ENCODE results near the gene THY1.
A peak's percentile ranks its signal among the peaks of the same experiment; 100 is the strongest.
"Not testable (repeated sequence)": the region's sequence is repeated elsewhere in the genome, so short reads cannot be mapped to it uniquely, and the experiment has no call there.

The THY1 gene

GRCh38 chr11:119382513-119382912 lies 40.5 kb downstream of the THY1 start:
- not testable (repeated sequence) for DNase-seq (ENCODE audit: low spot score)

- DNase-seq (ENCODE audit: low spot score) = no peak
Observed at GRCh38 chr11:119382101-119382500, 40.9 kb downstream of the THY1 start.

- peak; percentile 87 for DNase-seq (ENCODE audit: low spot score)
Observed at GRCh38 chr11:119381181-119381988, 41.6 kb downstream of the THY1 start, which contains the start of gene USP2. USP2 (minus strand) TSS chr11:119381690; CDS start chr11:119373480, 8,210 bp downstream.

- DNase-seq (ENCODE audit: low spot score) = no peak
Observed at GRCh38 chr11:119380827-119381180, 42.2 kb downstream of the THY1 start.

GRCh38 chr11:119380160-119380826 lies 42.7 kb downstream of the THY1 start:
- no peak for DNase-seq (ENCODE audit: low spot score)

- no peak for DNase-seq (ENCODE audit: low spot score)
Observed at GRCh38 chr11:119378851-119379465, 44.0 kb downstream of the THY1 start.

GRCh38 chr11:119377961-119378667 lies 44.9 kb downstream of the THY1 start:
- no peak for DNase-seq (ENCODE audit: low spot score)

GRCh38 chr11:119377112-119377901 lies 45.7 kb downstream of the THY1 start:
- DNase-seq (ENCODE audit: low spot score) = no peak

GRCh38 chr11:119376197-119376847 lies 46.6 kb downstream of the THY1 start:
- DNase-seq (ENCODE audit: low spot score) = no peak

GRCh38 chr11:119375337-119376196 lies 47.4 kb downstream of the THY1 start:
- DNase-seq (ENCODE audit: low spot score) = no peak

- DNase-seq (ENCODE audit: low spot score) = peak; percentile 53
Observed at GRCh38 chr11:119374632-119375336, 48.2 kb downstream of the THY1 start.

- peak; percentile 73 for DNase-seq (ENCODE audit: low spot score)
Observed at GRCh38 chr11:119373921-119374631, 48.9 kb downstream of the THY1 start.

GRCh38 chr11:119373059-119373920 lies 49.7 kb downstream of the THY1 start:
- no peak for DNase-seq (ENCODE audit: low spot score)

GRCh38 chr11:119372260-119373058 lies 50.5 kb downstream of the THY1 start:
- no peak for DNase-seq (ENCODE audit: low spot score)

GRCh38 chr11:119371778-119372182 lies 51.2 kb downstream of the THY1 start:
- DNase-seq (ENCODE audit: low spot score) = no peak

GRCh38 chr11:119371067-119371601 lies 51.8 kb downstream of the THY1 start:
- no peak for DNase-seq (ENCODE audit: low spot score)

All from SK-N-DZ (cell line).